ENCODE data around the gene CLIP2. TPM values are rescaled to one million over a fixed set of nuclear protein-coding genes. Genes with fewer than 3 reads are reported as not detected.
"Not testable (repeated sequence)": the region's sequence is repeated elsewhere in the genome, so short reads cannot be mapped to it uniquely, and the experiment has no call there.

Gene CLIP2
- polyA plus RNA-seq, 4 donors: 21.7 to 31.5 (median 25.4) TPM

DNA sequence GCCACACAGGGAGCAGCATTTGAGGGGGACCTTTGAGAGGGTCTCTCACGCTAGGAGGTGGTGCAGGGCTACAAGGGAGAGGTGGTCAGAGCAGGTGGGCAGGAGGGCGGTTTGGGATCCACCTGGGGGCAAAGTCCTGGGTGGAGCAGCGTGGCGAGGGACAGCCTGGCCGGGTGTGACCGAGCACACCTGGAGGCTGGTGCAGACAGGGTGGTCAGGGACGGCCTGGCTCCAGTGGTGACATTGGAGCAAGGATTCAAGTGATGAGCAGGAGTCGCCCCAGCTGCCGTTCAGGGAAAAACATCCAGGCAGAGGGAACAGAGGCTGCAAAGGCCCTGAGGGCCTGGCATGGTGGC, 36.0 kb downstream of the CLIP2 start:
- DNase-seq (ENCODE audit: low read depth in 4 of 4, low spot score in 3 of 4): no peak

- DNase-seq (ENCODE audit: low read depth in 4 of 4, low spot score in 3 of 4): no peak
Measured at GRCh38 chr7:74329225-74329624, 40.0 kb downstream of the CLIP2 start.

GRCh38 chr7:74332373-74333176, 43.4 kb downstream of the CLIP2 start:
- DNase-seq (ENCODE audit: low read depth in 4 of 4, low spot score in 3 of 4): no peak

GRCh38 chr7:74334030-74334429, 44.8 kb downstream of the CLIP2 start:
- DNase-seq (ENCODE audit: low read depth in 4 of 4, low spot score in 3 of 4): no peak

- DNase-seq (ENCODE audit: low read depth in 4 of 4, low spot score in 3 of 4): no peak
Measured at GRCh38 chr7:74337926-74338325, 48.7 kb downstream of the CLIP2 start.

DNA sequence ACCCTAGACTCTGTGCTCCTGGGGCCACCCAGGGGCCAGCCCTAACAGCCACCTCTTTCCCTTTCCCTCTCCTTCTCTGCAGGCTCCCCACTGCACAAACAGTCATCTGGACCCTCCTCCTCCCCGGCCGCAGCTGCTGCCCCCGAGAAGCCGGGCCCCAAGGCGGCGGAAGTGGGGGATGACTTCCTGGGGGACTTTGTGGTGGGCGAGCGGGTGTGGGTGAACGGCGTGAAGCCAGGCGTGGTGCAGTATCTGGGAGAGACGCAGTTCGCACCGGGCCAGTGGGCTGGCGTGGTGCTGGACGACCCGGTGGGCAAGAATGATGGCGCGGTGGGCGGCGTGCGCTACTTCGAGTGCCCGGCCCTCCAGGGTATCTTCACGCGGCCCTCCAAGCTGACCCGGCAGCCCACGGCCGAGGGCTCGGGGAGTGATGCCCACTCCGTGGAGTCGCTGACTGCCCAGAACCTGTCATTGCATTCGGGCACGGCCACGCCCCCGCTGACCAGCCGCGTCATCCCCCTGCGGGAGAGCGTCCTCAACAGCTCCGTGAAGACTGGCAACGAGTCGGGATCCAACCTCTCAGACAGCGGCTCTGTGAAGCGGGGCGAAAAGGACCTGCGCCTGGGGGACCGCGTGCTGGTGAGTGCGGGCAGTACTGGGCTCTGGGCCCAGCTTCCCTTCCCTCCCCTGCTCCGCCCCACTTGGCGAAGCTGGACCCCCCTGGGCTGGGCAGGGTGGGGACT, 49.3 kb downstream of the CLIP2 start:
- no peak for DNase-seq (ENCODE audit: low read depth in 4 of 4, low spot score in 3 of 4)

GRCh38 chr7:74339648-74340047, 50.4 kb downstream of the CLIP2 start:
- DNase-seq (ENCODE audit: low read depth in 4 of 4, low spot score in 3 of 4): not testable (repeated sequence)

DNA sequence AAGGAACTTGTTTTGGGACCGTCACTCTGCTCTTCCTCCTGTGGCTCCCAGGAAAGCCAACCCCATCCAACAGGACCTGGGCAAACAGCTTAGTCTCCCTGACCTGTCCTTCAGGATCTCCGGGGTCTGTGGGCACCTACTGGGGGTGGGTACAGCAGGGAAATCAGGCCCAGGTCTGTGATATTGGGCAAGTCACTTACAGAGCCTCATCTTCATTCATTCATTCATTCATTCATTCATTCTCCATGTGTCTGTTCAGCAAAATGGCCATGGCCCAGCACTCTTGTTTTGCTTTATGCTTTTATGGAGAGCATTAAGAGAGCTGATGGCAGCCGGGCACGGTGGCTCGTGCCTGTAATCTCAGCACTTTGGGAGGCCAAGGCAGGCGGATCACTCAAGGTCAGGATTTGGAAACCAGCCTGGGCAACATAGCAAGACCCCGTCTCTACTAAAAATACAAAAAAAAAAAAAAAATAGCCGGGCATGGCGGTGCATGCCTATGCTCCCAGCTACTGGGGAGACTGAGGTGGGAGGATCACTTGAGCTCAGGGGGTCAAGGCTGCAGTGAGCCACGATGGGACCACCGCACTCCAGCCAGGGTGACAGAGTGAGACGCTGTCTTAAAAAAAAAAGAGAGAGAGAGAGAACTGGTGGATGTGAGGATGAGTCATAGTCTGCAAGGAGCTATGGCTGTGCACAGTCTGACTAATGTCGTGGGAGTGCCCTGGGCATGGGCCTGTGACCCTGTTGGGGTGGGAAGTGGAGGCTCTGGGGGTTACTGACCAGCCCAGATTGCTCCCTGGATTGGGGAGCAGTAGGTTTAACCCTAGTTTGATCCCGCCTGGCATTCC, 54.3 kb downstream of the CLIP2 start:
- no peak for DNase-seq (ENCODE audit: low read depth in 4 of 4, low spot score in 3 of 4)

- no peak for DNase-seq (ENCODE audit: low read depth in 4 of 4, low spot score in 3 of 4)
Measured at GRCh38 chr7:74344132-74344496, 54.9 kb downstream of the CLIP2 start.

DNA sequence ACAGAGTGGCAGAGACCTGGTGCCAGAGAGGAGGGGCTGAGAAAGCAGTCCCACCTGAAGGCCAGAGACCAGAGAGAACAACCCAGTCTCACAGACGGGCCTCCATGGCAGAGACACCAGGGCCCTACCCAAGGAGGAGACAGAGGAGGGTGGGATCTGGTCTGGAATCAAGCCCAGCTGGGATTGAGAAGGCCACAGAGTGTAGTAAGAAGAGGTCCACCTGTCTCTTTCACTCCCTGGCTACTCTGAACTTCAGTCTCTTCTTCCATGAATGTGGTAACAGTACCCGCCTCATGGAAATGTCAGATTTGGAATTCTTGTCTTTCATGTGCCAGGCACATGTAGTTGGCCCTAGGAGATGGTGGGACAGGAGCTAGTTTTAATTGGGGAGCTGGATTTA, 55.6 kb downstream of the CLIP2 start:
- no peak for DNase-seq (ENCODE audit: low read depth in 4 of 4, low spot score in 3 of 4)

- no peak for DNase-seq (ENCODE audit: low read depth in 4 of 4, low spot score in 3 of 4)
Measured at GRCh38 chr7:74345970-74346369, 56.8 kb downstream of the CLIP2 start.

- no peak for DNase-seq (ENCODE audit: low read depth in 4 of 4, low spot score in 3 of 4)
Measured at GRCh38 chr7:74349621-74350020, 60.4 kb downstream of the CLIP2 start.

GRCh38 chr7:74350751-74351150, 61.5 kb downstream of the CLIP2 start:
- DNase-seq (ENCODE audit: low read depth in 4 of 4, low spot score in 3 of 4): no peak

DNA sequence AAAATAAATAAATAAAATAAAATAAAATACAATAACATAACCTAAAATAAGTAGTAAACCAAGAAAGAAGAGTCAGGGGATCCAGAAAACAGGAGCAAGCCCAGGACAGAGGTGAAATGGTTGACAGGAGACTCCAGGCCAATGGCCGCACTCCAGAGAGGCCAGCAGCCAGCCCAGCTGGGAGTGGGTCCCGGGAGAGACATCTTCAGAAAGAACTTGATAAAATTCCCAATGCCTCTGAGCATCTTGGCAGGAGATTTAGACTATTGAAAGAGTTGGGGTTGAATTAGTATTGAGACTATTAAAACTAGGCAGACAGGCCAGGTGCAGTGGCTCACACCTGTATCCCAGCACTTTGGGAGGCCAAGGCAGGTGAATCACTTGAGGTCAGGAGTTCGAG, 62.6 kb downstream of the CLIP2 start:
- no peak for DNase-seq (ENCODE audit: low read depth in 4 of 4, low spot score in 3 of 4)

- DNase-seq (ENCODE audit: low read depth in 4 of 4, low spot score in 3 of 4): not testable (repeated sequence)
Measured at GRCh38 chr7:74352551-74353138, 63.4 kb downstream of the CLIP2 start.

DNA sequence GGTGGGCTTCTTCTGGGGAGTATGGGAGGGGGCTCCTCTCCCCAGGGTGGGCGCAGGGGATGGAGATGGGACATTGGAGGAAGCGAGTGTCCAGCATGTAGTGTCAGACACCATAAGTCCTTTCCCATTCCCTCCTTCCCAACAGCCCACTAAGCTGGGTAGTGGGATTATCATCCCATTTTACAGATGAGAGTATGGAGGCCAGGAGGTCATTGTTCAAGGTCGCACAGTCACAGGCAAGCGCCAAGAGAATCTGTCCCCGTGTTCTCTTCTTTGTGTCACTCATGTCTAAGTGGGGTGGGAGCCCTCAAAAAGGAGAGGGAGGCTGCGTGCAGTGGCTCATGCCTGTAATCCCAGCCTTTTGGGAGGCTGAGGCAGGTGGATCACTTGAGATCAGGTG, 64.8 kb downstream of the CLIP2 start:
- no peak for DNase-seq (ENCODE audit: low read depth in 4 of 4, low spot score in 3 of 4)

DNA sequence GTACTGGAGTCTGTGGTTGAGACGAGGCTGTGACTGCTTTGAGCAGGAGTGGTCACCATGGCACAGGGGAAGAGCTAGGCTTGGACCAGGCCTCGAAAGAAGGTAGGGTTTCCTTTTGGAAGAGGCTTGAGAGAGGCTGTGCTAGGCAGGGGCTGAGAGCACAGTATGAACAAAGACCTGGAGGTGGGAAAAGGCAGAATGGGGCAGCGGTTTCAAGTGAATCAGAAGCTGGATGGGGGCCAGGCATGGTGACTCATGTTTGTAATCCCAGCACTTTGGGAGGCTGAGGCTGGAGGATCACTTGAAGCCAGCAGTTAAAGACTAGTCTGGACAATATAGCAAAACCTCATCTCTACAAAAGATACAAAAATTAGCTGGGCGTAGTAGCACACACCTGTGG, 65.9 kb downstream of the CLIP2 start:
- DNase-seq (ENCODE audit: low read depth in 4 of 4, low spot score in 3 of 4): no peak

- no peak for DNase-seq (ENCODE audit: low read depth in 4 of 4, low spot score in 3 of 4)
Measured at GRCh38 chr7:74356589-74357315, 67.5 kb downstream of the CLIP2 start.

- no peak for DNase-seq (ENCODE audit: low read depth in 4 of 4, low spot score in 3 of 4)
Measured at GRCh38 chr7:74360008-74360407, 70.8 kb downstream of the CLIP2 start.

GRCh38 chr7:74362266-74362665, 73.1 kb downstream of the CLIP2 start:
- no peak for DNase-seq (ENCODE audit: low read depth in 4 of 4, low spot score in 3 of 4)
